Ovary (tissue), 3 donors: Measurements from ENCODE around the gene TRAF4.

Experiments used
- POLR2A ChIP-seq: fragments of 450-650 bp; IDR thresholded peaks from one replicate; pipeline ENCODE4 v1.6.1; 2017; ENCODE audit warnings: antibody characterized with exemption, mild to moderate bottlenecking, moderate library complexity
- TF ChIP-seq, protein P1 (sequence below), 3 donors: fragments of 450-650 bp in 2 of 3; fragments of 200-600 bp in 1 of 3; IDR thresholded peaks; one replicate each; pipeline versions ENCODE4 v1.5.1 to v1.8.0; 2016 to 2022; ENCODE audit warnings: antibody characterized with exemption in 3 of 3, mild to moderate bottlenecking in 1 of 3
- donor health status: DM: no; HTN: no; CAD: no.

GRCh38 chr17:28712032-28712704, 31.6 kb upstream of the TRAF4 start:
- TF ChIP-seq, protein P1, sequence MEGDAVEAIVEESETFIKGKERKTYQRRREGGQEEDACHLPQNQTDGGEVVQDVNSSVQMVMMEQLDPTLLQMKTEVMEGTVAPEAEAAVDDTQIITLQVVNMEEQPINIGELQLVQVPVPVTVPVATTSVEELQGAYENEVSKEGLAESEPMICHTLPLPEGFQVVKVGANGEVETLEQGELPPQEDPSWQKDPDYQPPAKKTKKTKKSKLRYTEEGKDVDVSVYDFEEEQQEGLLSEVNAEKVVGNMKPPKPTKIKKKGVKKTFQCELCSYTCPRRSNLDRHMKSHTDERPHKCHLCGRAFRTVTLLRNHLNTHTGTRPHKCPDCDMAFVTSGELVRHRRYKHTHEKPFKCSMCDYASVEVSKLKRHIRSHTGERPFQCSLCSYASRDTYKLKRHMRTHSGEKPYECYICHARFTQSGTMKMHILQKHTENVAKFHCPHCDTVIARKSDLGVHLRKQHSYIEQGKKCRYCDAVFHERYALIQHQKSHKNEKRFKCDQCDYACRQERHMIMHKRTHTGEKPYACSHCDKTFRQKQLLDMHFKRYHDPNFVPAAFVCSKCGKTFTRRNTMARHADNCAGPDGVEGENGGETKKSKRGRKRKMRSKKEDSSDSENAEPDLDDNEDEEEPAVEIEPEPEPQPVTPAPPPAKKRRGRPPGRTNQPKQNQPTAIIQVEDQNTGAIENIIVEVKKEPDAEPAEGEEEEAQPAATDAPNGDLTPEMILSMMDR (IDR thresholded peaks at IDR 0.05) = no peak
- TF ChIP-seq POLR2A = no peak
